Body of pancreas (tissue), 4 donors: ENCODE data around the gene ATF7IP2.

Experiments
- POLR2A ChIP-seq, 3 donors: fragments of 450-650 bp; IDR thresholded peaks; one replicate each; pipeline ENCODE4 v1.6.1; 2016; ENCODE audit warnings: antibody characterized with exemption in 3 of 3, mild to moderate bottlenecking in 2 of 3
- TF ChIP-seq, protein P1 (sequence below), 7 experiments: fragments of 450-650 bp in 4 of 7; fragments of 200-600 bp in 3 of 7; sonication (generic) in 3 of 7; IDR thresholded peaks; one replicate each; pipeline ENCODE4 v1.5.1; 2016 to 2019; ENCODE audit warnings: antibody characterized with exemption in 7 of 7

DNA sequence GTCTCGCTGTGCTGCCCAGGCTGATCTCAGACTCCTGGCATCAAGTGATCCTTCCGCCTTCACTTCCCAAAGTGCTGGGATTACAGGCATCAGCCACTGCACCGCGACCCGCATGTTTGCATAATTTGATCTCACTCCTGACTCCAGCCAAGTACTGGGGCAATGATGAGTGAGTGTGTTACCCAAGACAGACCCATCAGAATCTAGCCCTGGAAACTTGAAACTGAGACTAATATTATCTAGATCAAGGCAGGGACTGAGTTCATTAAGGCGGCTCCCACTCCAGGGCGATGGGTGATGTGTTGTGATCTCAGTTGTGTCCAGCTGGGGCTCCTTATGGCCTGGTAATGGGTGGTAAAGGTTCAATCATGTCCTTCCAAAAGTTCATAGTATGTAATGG, 141.1 kb downstream of the ATF7IP2 start:
- TF ChIP-seq POLR2A (IDR thresholded peaks at IDR 0.05): no peak
- TF ChIP-seq, protein P1, sequence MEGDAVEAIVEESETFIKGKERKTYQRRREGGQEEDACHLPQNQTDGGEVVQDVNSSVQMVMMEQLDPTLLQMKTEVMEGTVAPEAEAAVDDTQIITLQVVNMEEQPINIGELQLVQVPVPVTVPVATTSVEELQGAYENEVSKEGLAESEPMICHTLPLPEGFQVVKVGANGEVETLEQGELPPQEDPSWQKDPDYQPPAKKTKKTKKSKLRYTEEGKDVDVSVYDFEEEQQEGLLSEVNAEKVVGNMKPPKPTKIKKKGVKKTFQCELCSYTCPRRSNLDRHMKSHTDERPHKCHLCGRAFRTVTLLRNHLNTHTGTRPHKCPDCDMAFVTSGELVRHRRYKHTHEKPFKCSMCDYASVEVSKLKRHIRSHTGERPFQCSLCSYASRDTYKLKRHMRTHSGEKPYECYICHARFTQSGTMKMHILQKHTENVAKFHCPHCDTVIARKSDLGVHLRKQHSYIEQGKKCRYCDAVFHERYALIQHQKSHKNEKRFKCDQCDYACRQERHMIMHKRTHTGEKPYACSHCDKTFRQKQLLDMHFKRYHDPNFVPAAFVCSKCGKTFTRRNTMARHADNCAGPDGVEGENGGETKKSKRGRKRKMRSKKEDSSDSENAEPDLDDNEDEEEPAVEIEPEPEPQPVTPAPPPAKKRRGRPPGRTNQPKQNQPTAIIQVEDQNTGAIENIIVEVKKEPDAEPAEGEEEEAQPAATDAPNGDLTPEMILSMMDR (IDR thresholded peaks at IDR 0.05): no peak
